Measurements from ENCODE around the gene DONSON.

The DONSON gene

GRCh38 chr21:33562389-33562788 lies 26.1 kb downstream of the DONSON start (continued):
- no peak for TF ChIP-seq ZNF518A (tag by site-specific recombination; conservative IDR thresholded peaks at IDR 0.05; ENCODE audit: low read depth)

GRCh38 chr21:33561373-33561772 lies 27.1 kb downstream of the DONSON start:
- peak; percentile 74 for TF ChIP-seq PRDM1 (tag by site-specific recombination; IDR thresholded peaks at IDR 0.05)
- no peak for TF ChIP-seq GFI1B (tag by site-specific recombination; IDR thresholded peaks at IDR 0.05)
- CTCF ChIA-PET, result interaction anchor here (0.7 kb wide), 1 partner anchor 9 kb away, joined by 3 read pairs; no protein-coding TSS in a partner anchor
- Histone ChIP-seq H3K4me3 (ENCODE audit: low read depth, low read length) (no peak overlapping the region), H3K27ac (ENCODE audit: extremely low read depth, low read depth, low read length) (no peak overlapping the region), H3K4me1 (ENCODE audit: control insufficient read depth, insufficient read depth, low read length) (no peaks in the 10 kb centered on the region), H3K9me3 (ENCODE audit: control insufficient read depth, insufficient read depth, low read depth, low read length) (no peaks in the 10 kb centered on the region), H3K36me3 (ENCODE audit: control insufficient read depth in 2 of 2, insufficient read depth in 1 of 2, low read length in 2 of 2) (peaks cover 71 to 77% of the 10 kb centered on the region in 2 experiments)
- POLR2A ChIA-PET, result no interaction called here

- Histone ChIP-seq H3K36me3 (ENCODE audit: control insufficient read depth in 2 of 2, insufficient read depth in 1 of 2, low read length in 2 of 2) (peaks cover 75 to 78% of the 10 kb centered on the region in 2 experiments), H3K4me3 (ENCODE audit: low read depth, low read length) (no peak overlapping the region), H3K9me3 (ENCODE audit: control insufficient read depth, insufficient read depth, low read depth, low read length) (no peaks in the 10 kb centered on the region), H3K4me1 (ENCODE audit: control insufficient read depth, insufficient read depth, low read length) (no peaks in the 10 kb centered on the region), H3K27ac (ENCODE audit: extremely low read depth, low read depth, low read length) (no peak overlapping the region)
- ChIA-PET CTCF (interaction anchor here (0.6 to 0.7 kb wide), 2 partner anchors 9 to 54 kb away, joined by 3 to 4 read pairs; no protein-coding TSS in a partner anchor), POLR2A (no interaction called here)
- TF ChIP-seq ZNF488 (tag by site-specific recombination; IDR thresholded peaks at IDR 0.05) (no peak), ZNF404 (tag by site-specific recombination; IDR thresholded peaks at IDR 0.05) (no peak), OSR2 (tag by site-specific recombination; IDR thresholded peaks at IDR 0.05) (peak; percentile 53), ZNF157 (tag by site-specific recombination; IDR thresholded peaks at IDR 0.05) (no peak), MEIS1 (CRISPR knock-in tag; IDR thresholded peaks at IDR 0.05; ENCODE audit: borderline replicate concordance) (no peak), BCL11B (tag by site-specific recombination; IDR thresholded peaks at IDR 0.05; ENCODE audit: low read depth) (no peak), ZFP37 (tag by site-specific recombination; IDR thresholded peaks at IDR 0.05) (no peak), ZNF2 (tag by site-specific recombination; IDR thresholded peaks at IDR 0.05) (no peak), ZNF10 (tag by site-specific recombination; IDR thresholded peaks at IDR 0.05) (peak; percentile 91), ZNF140 (tag by site-specific recombination; IDR thresholded peaks at IDR 0.05) (no peak), IKZF3 (tag by site-specific recombination; IDR thresholded peaks at IDR 0.05) (no peak), PRDM1 (tag by site-specific recombination; IDR thresholded peaks at IDR 0.05) (peak; percentile 30; the same call in 1 of the 2 replicates), ZNF707 (tag by site-specific recombination; IDR thresholded peaks at IDR 0.05) (no peak), TCF7L2 (IDR thresholded peaks at IDR 0.05; ENCODE audit: borderline replicate concordance, low read depth, low read length) (no peak), GFI1B (tag by site-specific recombination; IDR thresholded peaks at IDR 0.05) (no peak), ZNF701 (tag by site-specific recombination; IDR thresholded peaks at IDR 0.05) (no peak), SCRT2 (tag by site-specific recombination; IDR thresholded peaks at IDR 0.05) (peak; percentile 79), MYNN (tag by site-specific recombination; IDR thresholded peaks at IDR 0.05; ENCODE audit: borderline replicate concordance) (no peak), REST (tag by site-specific recombination; IDR thresholded peaks at IDR 0.05) (no peak), SCRT1 (tag by site-specific recombination; IDR thresholded peaks at IDR 0.05; ENCODE audit: borderline replicate concordance) (peak; percentile 59; the same call in 1 of the 2 replicates)
Measured at GRCh38 chr21:33560965-33561364, 27.5 kb downstream of the DONSON start.

All from HEK293 (cell line).